ENCODE measurements around the gene PRRT3.
A peak's percentile ranks its signal among the peaks of the same experiment; 100 is the strongest.

PRRT3 gene

DNA sequence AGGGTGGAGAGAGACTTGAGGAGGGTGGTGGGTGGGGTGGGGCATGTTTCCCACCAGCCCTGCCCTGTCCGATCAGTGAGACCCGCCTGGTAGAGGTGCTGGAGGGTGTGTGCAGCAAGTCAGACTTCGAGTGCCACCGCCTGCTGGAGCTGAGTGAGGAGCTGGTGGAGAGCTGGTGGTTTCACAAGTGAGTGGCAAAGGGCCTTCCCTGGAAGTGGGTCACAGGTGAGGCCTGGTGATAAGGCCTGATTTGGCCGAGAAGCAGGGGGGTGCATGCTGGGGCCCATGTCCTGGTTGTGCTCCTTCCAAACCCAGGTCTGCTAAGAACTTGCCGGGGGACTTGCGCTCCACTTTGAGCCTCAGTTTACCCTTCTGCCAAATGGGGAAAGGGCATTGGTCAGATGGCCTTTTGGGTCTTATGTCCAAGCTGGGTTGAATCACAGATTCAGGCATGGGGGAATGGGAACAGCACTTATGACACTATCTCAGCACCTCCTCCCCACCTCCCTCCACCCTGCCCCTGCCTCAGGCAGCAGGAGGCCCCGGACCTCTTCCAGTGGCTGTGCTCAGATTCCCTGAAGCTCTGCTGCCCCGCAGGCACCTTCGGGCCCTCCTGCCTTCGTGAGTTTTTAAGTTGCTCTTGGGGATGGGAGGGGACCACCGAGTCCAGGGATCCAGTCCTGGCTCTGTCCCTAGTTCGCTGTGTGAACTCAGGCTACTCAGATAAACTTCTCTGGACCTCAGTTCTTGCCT is 14.5 kb downstream of the PRRT3 start:
- no peak overlapping the region for H3K4me3 ChIP-seq (ENCODE audit: extremely low read depth, insufficient read depth, low read length, poor library complexity, severe bottlenecking)
- H3K27ac ChIP-seq (ENCODE audit: low read depth, low read length, severe bottlenecking) = no peak overlapping the region
- WGBS, 2 experiments (ENCODE audit: insufficient coverage in 2 of 2) = 96 to 98% methylated on average over 8 to 10 of the region's 13 CpGs
- no peaks in the 10 kb centered on the region for H3K4me1 ChIP-seq (ENCODE audit: control insufficient read depth, insufficient read depth, low read length, poor library complexity, severe bottlenecking)
- H3K9me3 ChIP-seq (ENCODE audit: control insufficient read depth, low read length) = no peaks in the 10 kb centered on the region
- H3K36me3 ChIP-seq (ENCODE audit: control insufficient read depth, insufficient read depth, low read length) = peaks cover 33% of the 10 kb centered on the region

DNA sequence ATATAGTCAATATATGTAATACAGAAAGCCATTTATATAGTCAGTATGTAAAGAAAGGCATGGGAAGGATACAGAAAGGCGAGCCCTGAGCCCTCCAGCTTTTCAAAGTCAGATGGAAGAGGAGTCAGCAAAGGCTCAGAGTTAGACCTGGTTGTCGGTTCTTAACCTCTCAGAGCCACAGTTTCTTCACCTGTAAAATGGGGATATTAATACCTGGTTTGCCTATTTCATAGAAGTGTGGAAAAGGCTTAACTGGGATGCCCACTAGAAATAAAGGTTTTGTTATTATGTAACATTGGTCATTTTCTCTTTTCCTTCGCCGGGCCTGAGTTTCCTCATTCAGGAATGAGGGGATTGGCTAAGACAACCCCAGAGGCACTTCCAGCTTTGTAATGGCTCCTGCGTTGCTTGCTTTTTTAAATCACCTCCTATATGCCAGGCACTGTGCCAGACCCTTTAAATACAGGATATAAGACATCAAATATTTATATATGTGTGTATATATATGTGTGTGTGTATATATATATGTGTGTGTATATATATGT is 16.2 kb downstream of the PRRT3 start:
- Histone ChIP-seq H3K9me3 (ENCODE audit: control insufficient read depth, low read length) (no peaks in the 10 kb centered on the region), H3K36me3 (ENCODE audit: control insufficient read depth, insufficient read depth, low read length) (peaks cover 30% of the 10 kb centered on the region), H3K4me1 (ENCODE audit: control insufficient read depth, insufficient read depth, low read length, poor library complexity, severe bottlenecking) (no peaks in the 10 kb centered on the region), H3K27ac (ENCODE audit: low read depth, low read length, severe bottlenecking) (no peak overlapping the region), H3K4me3 (ENCODE audit: extremely low read depth, insufficient read depth, low read length, poor library complexity, severe bottlenecking) (no peak overlapping the region)
- WGBS, 2 experiments (ENCODE audit: insufficient coverage in 2 of 2) = 100% methylated on average over 3 to 4 of the region's 5 CpGs

DNA sequence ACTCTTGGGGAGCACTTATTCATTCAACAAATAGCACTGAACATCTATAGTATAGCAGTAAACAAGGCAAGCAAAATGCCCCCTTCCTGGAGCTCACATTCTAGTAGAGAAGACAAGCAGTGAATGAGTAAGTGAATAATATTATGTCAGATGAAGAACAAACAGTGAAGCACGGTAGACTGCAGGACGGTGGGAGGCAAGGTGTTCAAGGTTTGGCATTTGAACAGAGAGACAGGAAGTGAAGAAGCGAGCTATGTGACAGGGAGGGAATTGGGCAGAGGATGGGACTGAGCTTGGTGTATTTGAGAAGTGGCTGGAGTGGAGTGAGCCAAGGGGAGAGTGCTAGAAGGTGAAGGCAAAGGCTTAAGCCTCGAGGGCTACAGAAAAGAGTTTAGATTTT is 17.2 kb downstream of the PRRT3 start:
- no peak overlapping the region for H3K4me3 ChIP-seq (ENCODE audit: extremely low read depth, insufficient read depth, low read length, poor library complexity, severe bottlenecking)
- WGBS, 2 experiments (ENCODE audit: insufficient coverage in 2 of 2) = 62 to 83% methylated on average over 3 to 4 of the region's 4 CpGs
- H3K36me3 ChIP-seq (ENCODE audit: control insufficient read depth, insufficient read depth, low read length) = peaks cover 35% of the 10 kb centered on the region
- H3K9me3 ChIP-seq (ENCODE audit: control insufficient read depth, low read length) = no peaks in the 10 kb centered on the region
- H3K4me1 ChIP-seq (ENCODE audit: control insufficient read depth, insufficient read depth, low read length, poor library complexity, severe bottlenecking) = no peaks in the 10 kb centered on the region
- H3K27ac ChIP-seq (ENCODE audit: low read depth, low read length, severe bottlenecking) = no peak overlapping the region

DNA sequence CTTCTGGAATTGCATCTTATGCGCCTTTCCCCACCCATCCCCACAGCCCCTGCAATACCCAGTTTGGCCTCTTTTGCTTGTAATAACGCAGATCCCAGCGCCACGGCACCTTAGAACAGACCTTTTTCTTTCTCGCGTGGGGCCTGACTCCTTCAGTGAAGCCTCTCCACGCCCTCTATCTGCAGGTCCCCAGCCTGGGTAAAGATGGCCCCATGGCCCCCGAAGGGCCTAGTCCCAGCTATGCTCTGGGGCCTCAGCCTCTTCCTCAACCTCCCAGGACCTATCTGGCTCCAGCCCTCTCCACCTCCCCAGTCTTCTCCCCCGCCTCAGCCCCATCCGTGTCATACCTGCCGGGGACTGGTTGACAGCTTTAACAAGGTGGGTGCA is 18.0 kb downstream of the PRRT3 start:
- Histone ChIP-seq H3K9me3 (ENCODE audit: control insufficient read depth, low read length) (no peaks in the 10 kb centered on the region), H3K4me3 (ENCODE audit: extremely low read depth, insufficient read depth, low read length, poor library complexity, severe bottlenecking) (peak overlapping the region; percentile 61), H3K4me1 (ENCODE audit: control insufficient read depth, insufficient read depth, low read length, poor library complexity, severe bottlenecking) (no peaks in the 10 kb centered on the region), H3K36me3 (ENCODE audit: control insufficient read depth, insufficient read depth, low read length) (peaks cover 37% of the 10 kb centered on the region), H3K27ac (ENCODE audit: low read depth, low read length, severe bottlenecking) (no peak overlapping the region)
- 52% methylated on average over 11 of the region's 11 CpGs for WGBS, 2 experiments (ENCODE audit: insufficient coverage in 2 of 2)

DNA sequence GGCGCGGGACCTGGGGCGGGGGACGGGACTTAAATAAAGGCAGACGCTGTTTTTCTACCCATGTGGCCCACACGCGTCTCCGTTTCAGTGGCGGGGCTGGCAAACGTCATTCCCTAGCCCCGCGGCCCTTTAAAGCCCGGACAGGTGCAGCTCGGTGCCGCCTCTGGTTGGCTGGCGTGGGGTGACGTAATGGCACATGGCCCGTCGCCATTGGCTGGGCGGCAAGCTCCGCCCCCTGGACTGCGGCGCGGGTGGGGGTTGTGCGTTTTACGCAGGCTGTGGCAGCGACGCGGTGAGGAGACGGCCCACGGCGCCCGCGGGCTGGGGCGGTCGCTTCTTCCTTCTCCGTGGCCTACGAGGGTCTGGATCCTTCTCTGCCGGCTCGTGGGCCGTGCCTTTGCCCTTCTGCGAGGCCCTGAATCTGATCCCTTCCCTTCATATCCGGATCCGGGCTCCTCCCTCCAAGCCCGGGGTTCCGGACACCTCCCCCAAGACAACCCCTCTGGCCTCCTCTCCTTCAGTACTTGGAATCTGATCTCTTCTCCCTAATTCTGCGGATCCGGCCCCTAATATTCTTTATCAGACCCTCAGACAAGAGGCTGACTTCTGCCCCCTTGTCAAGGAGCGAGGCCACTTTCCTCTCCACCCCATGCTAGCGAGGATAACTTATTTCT is 18.5 kb downstream of the PRRT3 start, which contains the start of gene CRELD1:
Gene CRELD1 (plus strand): TSS at position 274 of the 674 bp plus-strand sequence. CDS start 605 bp downstream, outside the sequence.
- Histone ChIP-seq H3K27ac (ENCODE audit: low read depth, low read length, severe bottlenecking) (peak within 1 kb of the TSS; percentile 81), H3K9me3 (ENCODE audit: control insufficient read depth, low read length) (no peaks in the 10 kb centered on the region), H3K36me3 (ENCODE audit: control insufficient read depth, insufficient read depth, low read length) (peaks cover 37% of the 10 kb centered on the region), H3K4me1 (ENCODE audit: control insufficient read depth, insufficient read depth, low read length, poor library complexity, severe bottlenecking) (no peaks in the 10 kb centered on the region), H3K4me3 (ENCODE audit: extremely low read depth, insufficient read depth, low read length, poor library complexity, severe bottlenecking) (peak within 1 kb of the TSS; percentile 61)
- WGBS, 2 experiments (ENCODE audit: insufficient coverage in 2 of 2) = 1 to 2% methylated on average over 40 to 49 of the region's 50 CpGs

DNA sequence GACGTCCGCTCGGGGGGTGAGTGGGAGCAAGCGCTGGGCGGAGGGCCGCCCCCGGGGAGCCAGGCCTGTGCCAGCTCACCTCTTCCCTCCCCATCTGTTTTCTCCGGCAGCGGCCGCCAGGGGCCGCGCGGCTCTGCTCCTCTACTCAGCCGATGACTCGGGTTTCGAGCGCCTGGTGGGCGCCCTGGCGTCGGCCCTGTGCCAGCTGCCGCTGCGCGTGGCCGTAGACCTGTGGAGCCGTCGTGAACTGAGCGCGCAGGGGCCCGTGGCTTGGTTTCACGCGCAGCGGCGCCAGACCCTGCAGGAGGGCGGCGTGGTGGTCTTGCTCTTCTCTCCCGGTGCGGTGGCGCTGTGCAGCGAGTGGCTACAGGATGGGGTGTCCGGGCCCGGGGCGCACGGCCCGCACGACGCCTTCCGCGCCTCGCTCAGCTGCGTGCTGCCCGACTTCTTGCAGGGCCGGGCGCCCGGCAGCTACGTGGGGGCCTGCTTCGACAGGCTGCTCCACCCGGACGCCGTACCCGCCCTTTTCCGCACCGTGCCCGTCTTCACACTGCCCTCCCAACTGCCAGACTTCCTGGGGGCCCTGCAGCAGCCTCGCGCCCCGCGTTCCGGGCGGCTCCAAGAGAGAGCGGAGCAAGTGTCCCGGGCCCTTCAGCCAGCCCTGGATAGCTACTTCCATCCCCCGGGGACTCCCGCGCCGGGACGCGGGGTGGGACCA is 19.2 kb downstream of the PRRT3 start:
- Histone ChIP-seq H3K36me3 (ENCODE audit: control insufficient read depth, insufficient read depth, low read length) (peaks cover 37% of the 10 kb centered on the region), H3K9me3 (ENCODE audit: control insufficient read depth, low read length) (no peaks in the 10 kb centered on the region), H3K4me1 (ENCODE audit: control insufficient read depth, insufficient read depth, low read length, poor library complexity, severe bottlenecking) (no peaks in the 10 kb centered on the region), H3K4me3 (ENCODE audit: extremely low read depth, insufficient read depth, low read length, poor library complexity, severe bottlenecking) (peak overlapping the region; percentile 61), H3K27ac (ENCODE audit: low read depth, low read length, severe bottlenecking) (peak overlapping the region; percentile 81)
- 0 to 1% methylated on average over 57 to 74 of the region's 77 CpGs for WGBS, 2 experiments (ENCODE audit: insufficient coverage in 2 of 2)

DNA sequence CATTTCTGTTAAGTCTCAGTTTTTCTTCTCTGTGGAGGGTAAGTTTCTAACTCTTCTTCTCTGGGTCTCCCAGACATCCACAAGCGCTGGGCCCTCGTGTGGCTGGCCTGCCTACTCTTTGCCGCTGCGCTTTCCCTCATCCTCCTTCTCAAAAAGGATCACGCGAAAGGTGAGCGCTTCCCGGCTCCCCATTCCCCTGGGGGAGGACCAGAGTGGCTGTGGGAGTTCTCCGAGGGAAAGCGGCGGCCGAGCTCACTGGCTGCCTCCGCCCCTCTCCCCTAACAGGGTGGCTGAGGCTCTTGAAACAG is 19.7 kb downstream of the PRRT3 start:
- Histone ChIP-seq H3K9me3 (ENCODE audit: control insufficient read depth, low read length) (no peaks in the 10 kb centered on the region), H3K36me3 (ENCODE audit: control insufficient read depth, insufficient read depth, low read length) (peaks cover 33% of the 10 kb centered on the region), H3K4me1 (ENCODE audit: control insufficient read depth, insufficient read depth, low read length, poor library complexity, severe bottlenecking) (no peaks in the 10 kb centered on the region), H3K27ac (ENCODE audit: low read depth, low read length, severe bottlenecking) (peak overlapping the region; percentile 53), H3K4me3 (ENCODE audit: extremely low read depth, insufficient read depth, low read length, poor library complexity, severe bottlenecking) (peak overlapping the region; percentile 61)
- WGBS, 2 experiments (ENCODE audit: insufficient coverage in 2 of 2) = 40% methylated on average over 2 of the region's 13 CpGs; no CpG with 5 or more reads in 1 of the 2 experiments

DNA sequence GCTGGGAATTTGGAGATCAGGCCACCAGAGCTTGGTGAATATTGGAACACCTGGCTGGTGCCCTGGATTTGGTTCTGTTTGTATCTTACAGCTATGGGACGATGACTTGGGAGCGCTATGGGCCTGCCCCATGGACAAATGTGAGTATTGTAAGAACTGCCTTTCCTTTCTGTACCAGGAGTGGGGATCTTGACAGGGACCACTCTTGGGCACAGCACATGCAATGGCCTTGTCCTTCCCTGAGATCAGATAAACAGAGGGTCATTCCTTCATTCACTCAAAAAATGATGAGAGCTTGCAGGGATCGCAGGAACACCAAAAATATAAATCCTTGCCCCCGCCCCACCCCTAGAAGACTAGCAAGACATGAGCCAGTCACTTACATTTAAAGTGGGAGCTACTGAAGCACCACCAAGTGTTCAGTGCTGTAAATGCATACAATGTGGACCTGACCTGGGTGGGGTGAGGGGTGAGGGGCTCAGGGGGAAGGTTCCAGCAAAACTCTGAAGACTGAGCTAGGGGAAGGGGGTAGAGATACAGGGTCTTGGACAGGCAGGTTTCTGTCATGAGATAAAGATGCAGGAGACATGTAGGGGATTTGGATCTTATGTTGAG is 21.3 kb downstream of the PRRT3 start:
- Histone ChIP-seq H3K27ac (ENCODE audit: low read depth, low read length, severe bottlenecking) (no peak overlapping the region), H3K9me3 (ENCODE audit: control insufficient read depth, low read length) (no peaks in the 10 kb centered on the region), H3K36me3 (ENCODE audit: control insufficient read depth, insufficient read depth, low read length) (peaks cover 19% of the 10 kb centered on the region), H3K4me1 (ENCODE audit: control insufficient read depth, insufficient read depth, low read length, poor library complexity, severe bottlenecking) (no peaks in the 10 kb centered on the region), H3K4me3 (ENCODE audit: extremely low read depth, insufficient read depth, low read length, poor library complexity, severe bottlenecking) (no peak overlapping the region)
- 91 to 94% methylated on average over 2 to 4 of the region's 4 CpGs for WGBS, 2 experiments (ENCODE audit: insufficient coverage in 2 of 2)

DNA sequence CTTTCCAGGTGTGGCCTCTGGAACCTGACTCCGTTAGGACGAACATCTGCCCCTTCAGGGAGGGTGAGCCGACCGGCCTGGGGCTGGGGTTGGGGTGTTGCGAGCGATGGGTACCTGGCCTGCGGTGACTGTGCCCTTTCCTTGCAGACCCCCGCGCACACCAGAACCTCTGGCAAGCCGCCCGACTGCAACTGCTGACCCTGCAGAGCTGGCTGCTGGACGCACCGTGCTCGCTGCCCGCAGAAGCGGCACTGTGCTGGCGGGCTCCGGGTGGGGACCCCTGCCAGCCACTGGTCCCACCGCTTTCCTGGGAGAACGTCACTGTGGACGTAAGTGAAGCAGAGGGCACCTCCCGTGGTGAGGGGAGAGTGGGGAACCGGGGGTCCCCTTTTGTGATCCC is 24.1 kb downstream of the PRRT3 start:
- peaks cover 12% of the 10 kb centered on the region for H3K36me3 ChIP-seq (ENCODE audit: control insufficient read depth, insufficient read depth, low read length)
- H3K9me3 ChIP-seq (ENCODE audit: control insufficient read depth, low read length) = no peaks in the 10 kb centered on the region
- WGBS, 2 experiments (ENCODE audit: insufficient coverage in 2 of 2) = 95 to 97% methylated on average over 17 to 19 of the region's 23 CpGs
- no peaks in the 10 kb centered on the region for H3K4me1 ChIP-seq (ENCODE audit: control insufficient read depth, insufficient read depth, low read length, poor library complexity, severe bottlenecking)
- no peak overlapping the region for H3K27ac ChIP-seq (ENCODE audit: low read depth, low read length, severe bottlenecking)
- H3K4me3 ChIP-seq (ENCODE audit: extremely low read depth, insufficient read depth, low read length, poor library complexity, severe bottlenecking) = no peak overlapping the region

DNA sequence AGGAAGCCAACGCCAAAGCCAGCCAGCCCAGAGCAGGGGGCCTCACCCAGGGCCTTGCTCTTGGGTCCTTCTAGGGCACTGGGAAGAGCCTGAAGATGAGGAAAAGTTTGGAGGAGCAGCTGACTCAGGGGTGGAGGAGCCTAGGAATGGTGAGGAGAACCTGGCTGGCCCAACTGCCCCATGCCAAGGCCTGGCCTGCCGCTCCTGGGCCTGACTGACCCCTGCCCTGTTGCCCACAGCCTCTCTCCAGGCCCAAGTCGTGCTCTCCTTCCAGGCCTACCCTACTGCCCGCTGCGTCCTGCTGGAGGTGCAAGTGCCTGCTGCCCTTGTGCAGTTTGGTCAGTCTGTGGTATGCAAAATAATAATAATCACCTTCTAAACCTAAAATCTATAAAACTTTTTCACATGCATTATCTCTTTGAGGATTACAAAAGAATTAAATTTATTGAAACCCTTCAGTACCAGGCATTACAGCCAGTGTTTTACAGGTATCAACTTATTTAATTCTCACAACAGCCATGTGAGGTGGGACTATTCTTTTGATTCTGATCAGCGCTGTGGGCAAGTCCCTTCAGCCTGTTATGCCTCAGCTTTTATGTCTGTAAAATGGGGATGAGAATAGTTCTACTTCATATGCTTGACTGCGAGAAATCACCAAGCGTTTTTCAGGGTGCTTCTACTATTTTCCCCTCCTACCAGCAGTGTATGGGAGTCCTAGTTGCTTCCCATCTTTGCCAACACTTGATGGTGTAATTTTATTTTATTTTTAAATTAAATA is 33.8 kb downstream of the PRRT3 start:
- no peak overlapping the region for H3K27ac ChIP-seq (ENCODE audit: low read depth, low read length, severe bottlenecking)
- no peaks in the 10 kb centered on the region for H3K9me3 ChIP-seq (ENCODE audit: control insufficient read depth, low read length)
- H3K4me1 ChIP-seq (ENCODE audit: control insufficient read depth, insufficient read depth, low read length, poor library complexity, severe bottlenecking) = peaks cover 12% of the 10 kb centered on the region
- H3K4me3 ChIP-seq (ENCODE audit: extremely low read depth, insufficient read depth, low read length, poor library complexity, severe bottlenecking) = no peak overlapping the region
- no peaks in the 10 kb centered on the region for H3K36me3 ChIP-seq (ENCODE audit: control insufficient read depth, insufficient read depth, low read length)
- WGBS, 2 experiments (ENCODE audit: insufficient coverage in 2 of 2) = 88 to 100% methylated on average over 1 to 3 of the region's 8 CpGs

All from mesodermal cell (in vitro differentiated cells).